Dedifferentiated amniotic fluid mesenchymal stem cell (primary cell): Measurements from ENCODE around the gene POU6F2.
A peak's percentile ranks its signal among the peaks of the same experiment; 100 is the strongest.
"Not testable (repeated sequence)": the region's sequence is repeated elsewhere in the genome, so short reads cannot be mapped to it uniquely, and the experiment has no call there.

ENCODE experiments used
- DNase-seq: peaks from one replicate; pipeline ENCODE4 v3.0.0-alpha.2; 2016; ENCODE audit errors: extremely low spot score

Gene POU6F2

GRCh38 chr7:38977685-38978084 is at the start of gene POU6F2:
Gene POU6F2, plus strand, starts transcription at chr7:38977909. Its CDS starts 45 bp downstream, at chr7:38977954.
- DNase-seq = no peak

- no peak for DNase-seq
Observed at GRCh38 chr7:38928506-38928905, 49.2 kb upstream of the POU6F2 start.

- DNase-seq = no peak
Observed at GRCh38 chr7:38929460-38930171, 48.1 kb upstream of the POU6F2 start.

- peak; percentile 53 for DNase-seq
Observed at GRCh38 chr7:38932509-38933168, 45.1 kb upstream of the POU6F2 start.

- no peak for DNase-seq
Observed at GRCh38 chr7:38934051-38934450, 43.7 kb upstream of the POU6F2 start.

GRCh38 chr7:38934536-38934935 is 43.2 kb upstream of the POU6F2 start:
- DNase-seq = no peak

- DNase-seq = no peak
Observed at GRCh38 chr7:38936641-38937040, 41.1 kb upstream of the POU6F2 start.

GRCh38 chr7:38938001-38938485 is 39.7 kb upstream of the POU6F2 start:
- no peak for DNase-seq

GRCh38 chr7:38938589-38938988 is 39.1 kb upstream of the POU6F2 start:
- DNase-seq = no peak

GRCh38 chr7:38940774-38941173 is 36.9 kb upstream of the POU6F2 start:
- no peak for DNase-seq

- no peak for DNase-seq
Observed at GRCh38 chr7:38942431-38943051, 35.2 kb upstream of the POU6F2 start.

- not testable (repeated sequence) for DNase-seq
Observed at GRCh38 chr7:38947541-38947940, 30.2 kb upstream of the POU6F2 start.

GRCh38 chr7:38950309-38950708 is 27.4 kb upstream of the POU6F2 start:
- DNase-seq = no peak

- DNase-seq = no peak
Observed at GRCh38 chr7:38951213-38951612, 26.5 kb upstream of the POU6F2 start.

GRCh38 chr7:38953227-38953626 is 24.5 kb upstream of the POU6F2 start:
- DNase-seq = no peak

- DNase-seq = no peak
Observed at GRCh38 chr7:38953971-38954370, 23.7 kb upstream of the POU6F2 start.

GRCh38 chr7:38955892-38956291 is 21.8 kb upstream of the POU6F2 start:
- no peak for DNase-seq

- no peak for DNase-seq
Observed at GRCh38 chr7:38962028-38962427, 15.7 kb upstream of the POU6F2 start.

GRCh38 chr7:38964921-38965320 is 12.8 kb upstream of the POU6F2 start:
- no peak for DNase-seq

- no peak for DNase-seq
Observed at GRCh38 chr7:38973760-38974159, 3.9 kb upstream of the POU6F2 start.

- no peak for DNase-seq
Observed at GRCh38 chr7:38975944-38976392, 1.7 kb upstream of the POU6F2 start.

GRCh38 chr7:38978491-38978890 is 782 bp downstream of the POU6F2 start:
- DNase-seq = no peak

- DNase-seq = no peak
Observed at GRCh38 chr7:38992203-38992602, 14.5 kb downstream of the POU6F2 start.
